Common myeloid progenitor, CD34-positive (primary cell): ENCODE results near the gene ARHGEF18.

Source experiments
- CTCF ChIA-PET: fragments of 350-600 bp; sonication (Branson Sonifier 250); formaldehyde crosslinking; loops from one replicate; lab custom pipeline; 2021; ENCODE audit warnings: antibody characterized with exemption; lab: Charles Lee
- POLR2A ChIA-PET: fragments of 350-600 bp; sonication (Branson Sonifier 250); formaldehyde crosslinking; loops from one replicate; lab custom pipeline; 2021; ENCODE audit warnings: antibody characterized with exemption; lab: Charles Lee
- DNase-seq, 3 donors: peaks; one replicate each; pipeline versions ENCODE4 v3.0.0 to v3.0.0-alpha.2; 2013
- H3K27ac ChIP-seq, 2 experiments: 1 replicate in 1 of 2; 2 replicates in 1 of 2; pipeline ENCODE4 v1.7.0; 2013; ENCODE audit warnings: inconsistent platforms in 2 of 2, low read length in 2 of 2, mild to moderate bottlenecking in 2 of 2, low read depth in 1 of 2, moderate library complexity in 1 of 2; ENCODE audit not compliant: severe bottlenecking in 2 of 2, insufficient read depth in 1 of 2, poor library complexity in 1 of 2
- H3K27me3 ChIP-seq, 5 experiments: replicated peaks in 2 of 5; 1 replicate in 3 of 5; 2 replicates in 2 of 5; pipeline versions ENCODE4 v1.6.1 to v1.7.0; 2013; ENCODE audit warnings: low read length in 4 of 5, mild to moderate bottlenecking in 2 of 5, moderate library complexity in 2 of 5, inconsistent platforms in 1 of 5; ENCODE audit not compliant: insufficient read depth in 5 of 5, control insufficient read depth in 4 of 5
- H3K36me3 ChIP-seq, 4 experiments: 1 replicate in 2 of 4; 2 replicates in 2 of 4; pipeline versions ENCODE4 v1.6.1 to v1.7.0; 2013; ENCODE audit warnings: low read length in 3 of 4, control low read depth in 1 of 4, mild to moderate bottlenecking in 1 of 4; ENCODE audit not compliant: control insufficient read depth in 4 of 4, insufficient read depth in 4 of 4
- H3K4me1 ChIP-seq, 4 experiments: 1 replicate in 3 of 4; 2 replicates in 1 of 4; pipeline versions ENCODE4 v1.6.1 to v1.7.1; 2013; ENCODE audit warnings: low read length in 3 of 4, mild to moderate bottlenecking in 3 of 4, control low read depth in 1 of 4, inconsistent platforms in 1 of 4, moderate library complexity in 1 of 4; ENCODE audit not compliant: control insufficient read depth in 4 of 4, insufficient read depth in 4 of 4; ENCODE audit errors: control extremely low read depth in 1 of 4
- H3K4me3 ChIP-seq, 7 experiments: 1 replicate in 4 of 7; 2 replicates in 3 of 7; pipeline versions ENCODE4 v1.5.1 to v1.7.0; 2013; ENCODE audit warnings: mild to moderate bottlenecking in 7 of 7, low read length in 6 of 7, moderate library complexity in 6 of 7, inconsistent platforms in 2 of 7, low read depth in 2 of 7, control low read depth in 1 of 7; ENCODE audit not compliant: insufficient read depth in 4 of 7, control insufficient read depth in 1 of 7; ENCODE audit errors: extremely low read depth in 1 of 7
- H3K9me3 ChIP-seq, 5 experiments: 1 replicate in 4 of 5; 2 replicates in 1 of 5; pipeline versions ENCODE4 v1.6.1 to v1.7.1; 2013; ENCODE audit warnings: low read length in 4 of 5, mild to moderate bottlenecking in 2 of 5, inconsistent platforms in 1 of 5, low read depth in 1 of 5, moderate library complexity in 1 of 5; ENCODE audit not compliant: control insufficient read depth in 4 of 5, insufficient read depth in 2 of 5; ENCODE audit errors: control extremely low read depth in 1 of 5
- WGBS: methylation state at CpG from one replicate; pipeline ENCODE4 v1.1.5; 2013; ENCODE audit not compliant: insufficient coverage; 5-methylcytosine and 5-hydroxymethylcytosine counted together

Gene ARHGEF18

GRCh38 chr19:7391218-7391670 lies 42.5 kb downstream of the ARHGEF18 start:
- no peak overlapping the region for H3K27ac ChIP-seq
- peaks cover 4 to 17% (median 15%) of the 10 kb centered on the region in 4 experiments for H3K4me1 ChIP-seq
- H3K9me3 ChIP-seq = no peaks in the 10 kb centered on the region
- H3K4me3 ChIP-seq = no peak overlapping the region
- H3K36me3 ChIP-seq = peaks cover 4 to 29% (median 8%) of the 10 kb centered on the region in 4 experiments
- ChIA-PET CTCF (no interaction called here), POLR2A (no interaction called here)
- H3K27me3 ChIP-seq = no peaks in the 10 kb centered on the region
- no peak for DNase-seq
- WGBS = 98% methylated on average over 13 of the region's 14 CpGs

- peak in 1 of 3 donors; percentile 14 for DNase-seq
- no CpG with 5 or more reads among the region's 2 CpGs for WGBS
- Histone ChIP-seq H3K36me3 (peaks cover 0 to 15% (median 6%) of the 10 kb centered on the region in 4 experiments), H3K4me1 (peaks cover 4 to 22% (median 18%) of the 10 kb centered on the region in 4 experiments), H3K9me3 (no peaks in the 10 kb centered on the region), H3K4me3 (no peak overlapping the region), H3K27me3 (no peaks in the 10 kb centered on the region), H3K27ac (no peak overlapping the region)
- CTCF ChIA-PET = interaction anchor here (1.1 kb wide), 1 partner anchor 10 kb away, joined by 3 read pairs; no protein-coding TSS in a partner anchor
- POLR2A ChIA-PET = no interaction called here
Observed at GRCh38 chr19:7393459-7393858, 44.7 kb downstream of the ARHGEF18 start.

DNA sequence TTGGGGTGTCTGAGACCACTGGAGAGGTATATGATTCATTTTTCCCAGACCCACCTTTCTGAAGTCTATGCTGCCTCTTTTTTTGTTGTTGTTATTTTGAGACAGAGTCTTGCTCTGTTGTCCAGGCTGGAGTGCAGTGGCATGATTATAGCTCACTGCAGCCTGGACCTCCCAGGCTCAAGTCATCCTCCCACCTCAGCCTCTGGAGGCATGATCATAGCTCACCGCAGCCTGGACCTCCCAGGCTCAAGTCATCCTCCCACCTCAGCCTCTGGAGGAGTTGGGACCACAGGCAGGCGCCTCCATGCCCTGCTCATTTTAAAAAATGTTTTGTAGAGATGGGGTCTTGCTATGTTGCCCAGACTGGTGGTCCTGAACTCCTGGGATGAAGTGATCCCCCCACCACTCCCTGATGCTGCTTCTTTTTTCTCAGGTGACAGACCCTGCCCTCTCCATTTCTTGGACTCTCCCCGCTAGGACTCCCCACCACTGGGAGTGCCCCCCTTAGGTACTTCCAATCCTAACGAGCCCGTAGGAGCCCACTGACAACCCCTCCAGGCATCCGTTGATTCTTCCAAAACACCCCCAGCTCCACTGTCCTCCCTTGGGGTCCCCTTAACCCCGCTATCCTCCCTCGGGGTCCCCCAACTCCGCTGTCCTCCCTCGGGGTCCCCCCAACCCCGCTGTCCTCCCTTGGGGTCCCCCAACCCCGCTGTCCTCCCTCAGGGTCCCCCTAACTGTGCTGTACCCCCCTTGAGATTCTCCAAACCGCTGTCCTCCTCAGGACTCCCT lies 45.4 kb downstream of the ARHGEF18 start:
- WGBS = 10% methylated on average over 4 of the region's 13 CpGs
- H3K36me3 ChIP-seq = peaks cover 0 to 15% (median 6%) of the 10 kb centered on the region in 4 experiments
- H3K4me3 ChIP-seq = peak overlapping the region; percentile 77 to 94 (median 84)
- peak overlapping the region in 1 of 2 experiments; percentile 73 for H3K27ac ChIP-seq
- H3K4me1 ChIP-seq = peaks cover 4 to 28% (median 23%) of the 10 kb centered on the region in 4 experiments
- DNase-seq = no peak
- no peaks in the 10 kb centered on the region for H3K27me3 ChIP-seq
- ChIA-PET POLR2A (no interaction called here), CTCF (interaction anchor here (1.1 kb wide), 1 partner anchor 11 kb away, joined by 3 read pairs; no protein-coding TSS in a partner anchor)
- H3K9me3 ChIP-seq = no peaks in the 10 kb centered on the region

- peaks cover 4 to 29% (median 24%) of the 10 kb centered on the region in 4 experiments for H3K4me1 ChIP-seq
- H3K9me3 ChIP-seq = no peaks in the 10 kb centered on the region
- peak overlapping the region in 1 of 2 experiments; percentile 73 for H3K27ac ChIP-seq
- peak overlapping the region; percentile 77 to 94 (median 84) for H3K4me3 ChIP-seq
- ChIA-PET POLR2A (no interaction called here), CTCF (interaction anchor here (0.9 kb wide), 1 partner anchor 12 kb away, joined by 3 read pairs; no protein-coding TSS in a partner anchor)
- H3K36me3 ChIP-seq = peaks cover 0 to 12% (median 6%) of the 10 kb centered on the region in 4 experiments
- WGBS = under 1% methylated on average over 53 of the region's 61 CpGs
- no peaks in the 10 kb centered on the region for H3K27me3 ChIP-seq
- DNase-seq = peak; percentile 87 to 90 (median 88)
Observed at GRCh38 chr19:7394731-7395359, 46.1 kb downstream of the ARHGEF18 start.

GRCh38 chr19:7395360-7396066 lies 46.8 kb downstream of the ARHGEF18 start:
- Histone ChIP-seq H3K36me3 (peaks cover 0 to 10% (median 5%) of the 10 kb centered on the region in 4 experiments), H3K4me3 (peak overlapping the region; percentile 77 to 94 (median 84)), H3K27ac (peak overlapping the region in 1 of 2 experiments; percentile 62), H3K9me3 (no peaks in the 10 kb centered on the region), H3K4me1 (peaks cover 4 to 29% (median 24%) of the 10 kb centered on the region in 4 experiments), H3K27me3 (no peaks in the 10 kb centered on the region)
- 5% methylated on average over 16 of the region's 28 CpGs for WGBS
- POLR2A ChIA-PET = no interaction called here
- CTCF ChIA-PET = interaction anchor here (0.9 kb wide), 2 partner anchors 9 to 12 kb away, joined by 3 to 4 read pairs; no protein-coding TSS in a partner anchor
- DNase-seq = peak in 2 of 3 donors; percentile 15 to 17

DNA sequence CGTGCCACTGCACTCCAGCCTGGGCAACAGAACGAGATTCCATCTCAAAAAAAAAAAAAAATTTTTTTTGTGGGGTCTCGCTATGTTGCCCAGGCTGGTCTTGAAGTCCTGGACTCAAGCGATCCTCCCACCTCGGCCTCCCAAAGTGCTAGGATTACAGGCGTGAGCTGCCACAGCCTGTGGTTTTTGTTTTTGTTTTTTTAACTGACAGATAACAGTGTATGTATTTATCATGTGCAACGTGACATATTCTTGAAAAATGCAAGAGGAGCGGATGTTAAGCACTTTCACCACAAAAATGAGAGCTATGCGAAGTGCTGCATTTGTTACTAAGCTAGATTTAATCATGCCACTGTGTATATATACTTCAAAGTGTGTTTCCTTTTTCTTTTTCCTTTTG lies 49.0 kb downstream of the ARHGEF18 start:
- WGBS = 100% methylated on average over 6 of the region's 9 CpGs
- H3K27ac ChIP-seq = no peak overlapping the region
- POLR2A ChIA-PET = interaction anchor here (0.7 kb wide), 1 partner anchor 186 kb away, joined by 3 read pairs; no protein-coding TSS in a partner anchor

More for the DNA sequence above, 49.0 kb downstream of the ARHGEF18 start:
- CTCF ChIA-PET = interaction anchor here (0.7 to 1.4 kb wide), 2 partner anchors 13 to 83 kb away, joined by 3 read pairs; no protein-coding TSS in a partner anchor
- DNase-seq = peak in 1 of 3 donors; percentile 28
- Histone ChIP-seq H3K4me3 (no peak overlapping the region), H3K4me1 (peaks cover 4 to 29% (median 24%) of the 10 kb centered on the region in 4 experiments), H3K27me3 (no peaks in the 10 kb centered on the region), H3K9me3 (no peaks in the 10 kb centered on the region), H3K36me3 (peaks cover 2 to 14% (median 6%) of the 10 kb centered on the region in 4 experiments)
